K562 (cell line): ENCODE measurements around the gene PTPN5. TPM values are rescaled to one million over a fixed set of nuclear protein-coding genes. Genes with fewer than 3 reads are reported as not detected.

Experiments used
- FOXJ2 ChIP-seq: fragments of 200-800 bp; sonication (Bioruptor generic); IDR thresholded peaks from 2 replicates; pipeline ENCODE4 v1.6.1; 2016; ENCODE audit warnings: missing genetic modification characterization, missing compliant biosample characterization
- HIVEP1 ChIP-seq: fragments of 250-450 bp; sonication (Bioruptor Pico); IDR thresholded peaks from 2 replicates; pipeline ENCODE4 v1.4.0; 2020; ENCODE audit warnings: mild to moderate bottlenecking
- L3MBTL2 ChIP-seq: fragments of 450-650 bp; IDR thresholded peaks from 2 replicates; pipeline ENCODE4 v1.6.1; 2016; ENCODE audit warnings: mild to moderate bottlenecking, moderate library complexity
- MEIS2 ChIP-seq: fragments of 450-650 bp; IDR thresholded peaks from 2 replicates; pipeline ENCODE4 v1.6.1; 2014; ENCODE audit warnings: mild to moderate bottlenecking; ENCODE audit not compliant: partially characterized antibody
- ZNF175 ChIP-seq: fragments of 200-800 bp; sonication (Bioruptor generic); IDR thresholded peaks from 2 replicates; pipeline ENCODE4 v1.6.1; 2016; ENCODE audit warnings: low read depth, mild to moderate bottlenecking, missing genetic modification characterization, missing compliant biosample characterization
- ZNF583 ChIP-seq: fragments of 250-450 bp; sonication (Bioruptor Pico); IDR thresholded peaks from 2 replicates; pipeline ENCODE4 v1.4.0; 2020
- polyA plus RNA-seq, 8 experiments: library from polyadenylated mRNA; depleted of rRNA in 4 of 8; stranded (reverse) in 5 of 8; unstranded in 3 of 8; fragments of >200 nt; fragmentation: Nextera tagmentation in 2 of 8; fragmentation: Illumina TruSeq in 1 of 8; extraction: Ambion mirVana in 2 of 8; extraction: Trizol in 1 of 8; gene quantifications; 2 replicates each; pipeline versions ENCODE4 v1.2.1 to v1.2.3, GENCODE V29; 2011 to 2014; ENCODE audit warnings: inconsistent platforms in 1 of 8, missing spikeins in 1 of 8
- total RNA-seq, 7 experiments: library from RNA; depleted of rRNA in 6 of 7; stranded (reverse); fragments of >200 nt in 6 of 7; fragmentation: Illumina TruSeq in 2 of 7; extraction: Trizol in 2 of 7; gene quantifications; 2 replicates each; pipeline versions ENCODE4 v1.2.1 to v1.2.3, GENCODE V29; 2011 to 2021; ENCODE audit warnings: low replicate concordance in 1 of 7
- TF ChIP-seq, protein P1 (sequence below): fragments of 450-650 bp; formaldehyde crosslinking; IDR thresholded peaks from 2 replicates; pipeline ENCODE4 v1.4.0; 2020; ENCODE audit warnings: mild to moderate bottlenecking, mixed read lengths
- TF ChIP-seq, protein P2 (sequence below): fragments of 200-800 bp; sonication (Bioruptor generic); IDR thresholded peaks from 2 replicates; pipeline ENCODE4 v1.6.1; 2017; ENCODE audit warnings: missing genetic modification characterization, missing compliant biosample characterization
- TF ChIP-seq, protein P3 (sequence below): fragments of 250-450 bp; sonication (Bioruptor Pico); IDR thresholded peaks from 2 replicates; pipeline ENCODE4 v1.4.0; 2020

Gene PTPN5
- total and polyA plus RNA-seq, 9 of the 15 experiments (the other 6 are each of a cell fraction or from before 2014, with no cell fraction given), result not detected

DNA sequence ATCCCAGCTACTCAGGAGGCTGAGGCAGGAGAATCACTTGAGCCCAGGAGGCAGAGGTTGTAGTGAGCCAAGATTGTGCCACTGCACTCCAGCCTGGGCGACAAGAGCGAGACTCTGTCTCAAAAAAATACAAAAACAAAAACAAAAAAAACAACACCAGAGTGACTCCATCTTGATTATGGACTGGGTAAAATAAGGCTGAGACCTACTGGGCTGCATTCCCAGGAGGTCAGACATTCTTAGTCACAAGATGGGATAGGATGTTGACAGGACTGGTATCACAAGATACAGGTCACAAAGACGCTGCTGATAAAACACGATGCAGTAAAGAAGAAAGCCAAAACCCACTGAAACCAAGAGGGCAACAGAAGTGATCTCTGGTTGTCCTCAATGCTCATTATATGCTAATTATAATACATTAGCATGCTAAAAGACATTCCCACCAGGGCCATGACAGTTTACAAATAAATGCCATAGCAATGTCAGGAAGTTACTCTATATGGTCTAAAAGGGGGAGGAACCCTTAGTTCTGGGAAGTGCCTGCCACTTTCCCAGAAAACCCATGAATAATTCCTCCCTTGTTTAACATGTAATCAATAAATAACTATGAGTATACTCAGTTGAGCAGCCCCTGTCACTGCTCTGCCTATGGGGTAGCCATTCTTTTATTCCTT lies 100.0 kb downstream of the PTPN5 start (continued):
- TF ChIP-seq, protein P1, sequence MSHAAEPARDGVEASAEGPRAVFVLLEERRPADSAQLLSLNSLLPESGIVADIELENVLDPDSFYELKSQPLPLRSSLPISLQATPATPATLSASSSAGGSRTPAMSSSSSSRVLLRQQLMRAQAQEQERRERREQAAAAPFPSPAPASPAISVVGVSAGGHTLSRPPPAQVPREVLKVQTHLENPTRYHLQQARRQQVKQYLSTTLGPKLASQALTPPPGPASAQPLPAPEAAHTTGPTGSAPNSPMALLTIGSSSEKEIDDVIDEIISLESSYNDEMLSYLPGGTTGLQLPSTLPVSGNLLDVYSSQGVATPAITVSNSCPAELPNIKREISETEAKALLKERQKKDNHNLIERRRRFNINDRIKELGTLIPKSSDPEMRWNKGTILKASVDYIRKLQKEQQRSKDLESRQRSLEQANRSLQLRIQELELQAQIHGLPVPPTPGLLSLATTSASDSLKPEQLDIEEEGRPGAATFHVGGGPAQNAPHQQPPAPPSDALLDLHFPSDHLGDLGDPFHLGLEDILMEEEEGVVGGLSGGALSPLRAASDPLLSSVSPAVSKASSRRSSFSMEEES (CRISPR knock-in tag), result peak; percentile 53
- TF ChIP-seq, protein P2, sequence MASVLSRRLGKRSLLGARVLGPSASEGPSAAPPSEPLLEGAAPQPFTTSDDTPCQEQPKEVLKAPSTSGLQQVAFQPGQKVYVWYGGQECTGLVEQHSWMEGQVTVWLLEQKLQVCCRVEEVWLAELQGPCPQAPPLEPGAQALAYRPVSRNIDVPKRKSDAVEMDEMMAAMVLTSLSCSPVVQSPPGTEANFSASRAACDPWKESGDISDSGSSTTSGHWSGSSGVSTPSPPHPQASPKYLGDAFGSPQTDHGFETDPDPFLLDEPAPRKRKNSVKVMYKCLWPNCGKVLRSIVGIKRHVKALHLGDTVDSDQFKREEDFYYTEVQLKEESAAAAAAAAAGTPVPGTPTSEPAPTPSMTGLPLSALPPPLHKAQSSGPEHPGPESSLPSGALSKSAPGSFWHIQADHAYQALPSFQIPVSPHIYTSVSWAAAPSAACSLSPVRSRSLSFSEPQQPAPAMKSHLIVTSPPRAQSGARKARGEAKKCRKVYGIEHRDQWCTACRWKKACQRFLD, result peak; percentile 93
- TF ChIP-seq L3MBTL2 (peak; percentile 17; the same call in 1 of the 2 replicates), MEIS2 (peak; percentile 77), ZNF583 (CRISPR knock-in tag) (peak; percentile 97), ZNF175 (CRISPR knock-in tag) (peak; percentile 98), HIVEP1 (CRISPR knock-in tag) (peak; percentile 95), FOXJ2 (tag) (peak; percentile 79)
- TF ChIP-seq, protein P3, sequence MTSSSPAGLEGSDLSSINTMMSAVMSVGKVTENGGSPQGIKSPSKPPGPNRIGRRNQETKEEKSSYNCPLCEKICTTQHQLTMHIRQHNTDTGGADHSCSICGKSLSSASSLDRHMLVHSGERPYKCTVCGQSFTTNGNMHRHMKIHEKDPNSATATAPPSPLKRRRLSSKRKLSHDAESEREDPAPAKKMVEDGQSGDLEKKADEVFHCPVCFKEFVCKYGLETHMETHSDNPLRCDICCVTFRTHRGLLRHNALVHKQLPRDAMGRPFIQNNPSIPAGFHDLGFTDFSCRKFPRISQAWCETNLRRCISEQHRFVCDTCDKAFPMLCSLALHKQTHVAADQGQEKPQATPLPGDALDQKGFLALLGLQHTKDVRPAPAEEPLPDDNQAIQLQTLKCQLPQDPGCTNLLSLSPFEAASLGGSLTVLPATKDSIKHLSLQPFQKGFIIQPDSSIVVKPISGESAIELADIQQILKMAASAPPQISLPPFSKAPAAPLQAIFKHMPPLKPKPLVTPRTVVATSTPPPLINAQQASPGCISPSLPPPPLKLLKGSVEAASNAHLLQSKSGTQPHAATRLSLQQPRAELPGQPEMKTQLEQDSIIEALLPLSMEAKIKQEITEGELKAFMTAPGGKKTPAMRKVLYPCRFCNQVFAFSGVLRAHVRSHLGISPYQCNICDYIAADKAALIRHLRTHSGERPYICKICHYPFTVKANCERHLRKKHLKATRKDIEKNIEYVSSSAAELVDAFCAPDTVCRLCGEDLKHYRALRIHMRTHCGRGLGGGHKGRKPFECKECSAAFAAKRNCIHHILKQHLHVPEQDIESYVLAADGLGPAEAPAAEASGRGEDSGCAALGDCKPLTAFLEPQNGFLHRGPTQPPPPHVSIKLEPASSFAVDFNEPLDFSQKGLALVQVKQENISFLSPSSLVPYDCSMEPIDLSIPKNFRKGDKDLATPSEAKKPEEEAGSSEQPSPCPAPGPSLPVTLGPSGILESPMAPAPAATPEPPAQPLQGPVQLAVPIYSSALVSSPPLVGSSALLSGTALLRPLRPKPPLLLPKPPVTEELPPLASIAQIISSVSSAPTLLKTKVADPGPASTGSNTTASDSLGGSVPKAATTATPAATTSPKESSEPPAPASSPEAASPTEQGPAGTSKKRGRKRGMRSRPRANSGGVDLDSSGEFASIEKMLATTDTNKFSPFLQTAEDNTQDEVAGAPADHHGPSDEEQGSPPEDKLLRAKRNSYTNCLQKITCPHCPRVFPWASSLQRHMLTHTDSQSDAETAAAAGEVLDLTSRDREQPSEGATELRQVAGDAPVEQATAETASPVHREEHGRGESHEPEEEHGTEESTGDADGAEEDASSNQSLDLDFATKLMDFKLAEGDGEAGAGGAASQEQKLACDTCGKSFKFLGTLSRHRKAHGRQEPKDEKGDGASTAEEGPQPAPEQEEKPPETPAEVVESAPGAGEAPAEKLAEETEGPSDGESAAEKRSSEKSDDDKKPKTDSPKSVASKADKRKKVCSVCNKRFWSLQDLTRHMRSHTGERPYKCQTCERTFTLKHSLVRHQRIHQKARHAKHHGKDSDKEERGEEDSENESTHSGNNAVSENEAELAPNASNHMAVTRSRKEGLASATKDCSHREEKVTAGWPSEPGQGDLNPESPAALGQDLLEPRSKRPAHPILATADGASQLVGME, result peak; percentile 91
